Kidney tubule cell (primary cell): ENCODE measurements around the gene TBC1D22B.

Source experiments
- DNase-seq: peaks from one replicate; pipeline ENCODE4 v3.0.0-alpha.2; 2018; ENCODE audit warnings: low spot score

TBC1D22B gene, protein sequence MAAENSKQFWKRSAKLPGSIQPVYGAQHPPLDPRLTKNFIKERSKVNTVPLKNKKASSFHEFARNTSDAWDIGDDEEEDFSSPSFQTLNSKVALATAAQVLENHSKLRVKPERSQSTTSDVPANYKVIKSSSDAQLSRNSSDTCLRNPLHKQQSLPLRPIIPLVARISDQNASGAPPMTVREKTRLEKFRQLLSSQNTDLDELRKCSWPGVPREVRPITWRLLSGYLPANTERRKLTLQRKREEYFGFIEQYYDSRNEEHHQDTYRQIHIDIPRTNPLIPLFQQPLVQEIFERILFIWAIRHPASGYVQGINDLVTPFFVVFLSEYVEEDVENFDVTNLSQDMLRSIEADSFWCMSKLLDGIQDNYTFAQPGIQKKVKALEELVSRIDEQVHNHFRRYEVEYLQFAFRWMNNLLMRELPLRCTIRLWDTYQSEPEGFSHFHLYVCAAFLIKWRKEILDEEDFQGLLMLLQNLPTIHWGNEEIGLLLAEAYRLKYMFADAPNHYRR

DNA sequence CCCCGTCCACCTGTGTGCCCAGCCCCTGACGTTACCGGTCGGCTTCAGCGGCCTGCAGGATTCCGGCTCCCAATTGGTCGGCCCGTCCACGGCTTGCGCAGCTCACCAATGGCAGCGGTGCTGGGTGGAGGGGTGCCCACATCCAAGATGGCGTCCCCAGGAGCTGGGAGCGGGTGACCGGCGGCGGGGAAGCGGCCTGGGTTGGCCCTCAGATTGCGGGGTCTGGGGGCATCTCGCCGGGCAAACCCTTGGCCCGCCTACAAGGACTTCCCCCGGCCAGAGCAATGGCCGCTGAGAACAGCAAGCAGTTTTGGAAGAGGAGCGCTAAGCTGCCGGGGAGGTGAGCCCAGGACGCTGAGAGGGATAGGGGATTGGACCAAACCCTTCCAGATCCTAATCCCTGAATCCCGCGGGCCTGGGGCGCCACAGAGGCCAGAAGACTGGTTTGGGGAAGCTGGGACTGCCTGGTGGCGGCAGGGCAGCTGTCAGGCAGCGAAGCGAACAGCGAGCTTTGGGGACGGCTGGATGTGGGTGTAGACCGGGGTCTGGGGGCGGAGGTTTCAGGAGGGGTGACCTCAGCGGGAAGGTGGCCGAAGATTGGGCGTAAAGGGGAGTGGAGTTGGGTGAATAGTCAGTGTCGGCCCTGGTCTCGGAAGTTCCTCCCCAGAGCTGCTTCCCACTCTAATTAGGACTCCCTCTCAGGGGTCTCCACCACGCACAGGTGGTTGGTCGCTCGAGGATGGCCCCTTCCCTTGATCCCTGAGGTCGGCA is at the start of gene TBC1D22B, which contains the start of gene TMEM217:
TSS of gene TBC1D22B (plus strand) at position 139 of the 771 bp plus-strand sequence. CDS start at position 285, 146 bp downstream.
TSS of gene TMEM217 (minus strand) at position 511 of the 771 bp plus-strand sequence. CDS start 39,114 bp downstream, outside the sequence.
- peak; percentile 98 for DNase-seq

DNA sequence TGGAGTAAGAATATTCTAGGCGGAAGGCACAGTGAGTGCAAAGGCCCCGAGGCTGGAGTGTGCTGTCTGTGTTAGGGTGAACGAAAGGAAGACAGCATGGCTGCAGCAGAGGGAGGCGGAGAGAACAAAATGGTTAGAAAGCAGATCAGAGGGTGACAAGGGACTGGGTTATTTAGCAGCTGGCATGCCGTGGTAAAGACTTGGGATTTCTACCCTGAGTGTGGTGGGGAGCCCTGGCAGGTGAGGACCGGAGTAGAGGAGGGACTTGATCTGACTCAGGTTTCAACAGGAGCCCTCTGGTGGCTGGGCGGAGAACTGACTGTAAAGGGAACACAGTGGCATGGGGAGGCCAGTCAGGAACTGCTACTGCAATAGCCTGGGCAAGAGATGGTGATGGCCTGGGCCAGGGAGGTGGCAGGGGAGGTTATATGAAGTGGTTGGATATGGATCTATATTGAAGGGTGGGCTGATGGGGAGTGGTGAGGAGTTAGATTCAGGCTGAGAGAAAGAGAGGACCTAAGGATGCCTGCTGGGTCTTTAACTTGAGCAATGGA is 49.6 kb upstream of the TBC1D22B start:
- peak; percentile 85 for DNase-seq

DNA sequence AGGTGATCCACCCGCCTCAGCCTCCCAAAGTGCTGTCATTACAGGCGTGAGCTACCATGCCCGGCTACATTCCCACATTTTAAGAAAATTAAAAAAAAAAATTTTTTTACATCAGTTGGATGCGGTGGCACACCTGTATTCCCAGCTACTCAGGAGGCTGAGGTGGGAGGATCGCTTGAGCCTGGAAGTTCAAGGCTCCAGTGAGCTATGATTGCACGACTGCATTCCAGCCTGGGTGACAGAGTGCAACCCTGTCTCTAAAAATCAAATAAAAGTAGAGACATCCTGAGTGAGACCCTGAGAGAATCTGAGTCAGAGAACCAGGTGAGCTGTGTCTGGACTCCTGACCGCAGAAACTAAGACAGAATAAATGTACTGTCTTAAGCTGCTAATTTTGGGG is 48.8 kb upstream of the TBC1D22B start:
- no peak for DNase-seq

DNA sequence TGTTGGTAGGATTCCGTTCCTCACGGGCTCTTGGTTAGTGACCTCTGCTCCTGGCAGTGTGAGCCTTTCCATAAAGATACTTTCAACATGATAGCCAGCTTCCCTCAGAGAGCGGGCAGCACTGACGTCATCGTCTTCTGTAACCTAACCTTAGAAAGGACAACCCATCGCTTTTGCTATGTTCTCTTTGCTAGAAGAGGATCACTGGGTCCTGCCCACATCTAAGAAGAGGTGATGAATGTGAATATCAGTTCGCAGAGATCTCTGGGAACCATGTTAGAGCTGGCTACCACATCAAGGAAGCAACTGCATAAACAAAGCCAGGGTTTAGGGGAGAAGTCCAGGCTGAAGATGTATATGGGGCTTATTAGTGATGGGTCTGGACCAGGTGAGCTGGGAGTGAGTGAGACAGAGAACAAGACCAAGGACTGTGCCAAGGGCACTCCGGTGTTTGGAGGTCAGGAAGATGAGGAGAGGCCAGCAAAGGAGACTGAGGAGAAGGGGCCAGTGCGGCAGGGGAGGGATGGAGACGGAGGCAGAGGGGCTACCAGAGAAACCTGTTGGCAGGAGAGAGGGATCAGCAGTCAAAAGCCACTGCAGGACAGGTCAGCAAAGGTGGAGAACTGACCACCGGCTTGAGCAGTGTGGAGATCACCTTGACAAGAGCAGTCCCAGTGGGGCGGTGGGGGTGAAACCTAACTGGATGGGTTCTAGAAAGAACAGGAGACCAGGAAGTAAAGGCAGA is 47.9 kb upstream of the TBC1D22B start:
- DNase-seq = no peak

DNA sequence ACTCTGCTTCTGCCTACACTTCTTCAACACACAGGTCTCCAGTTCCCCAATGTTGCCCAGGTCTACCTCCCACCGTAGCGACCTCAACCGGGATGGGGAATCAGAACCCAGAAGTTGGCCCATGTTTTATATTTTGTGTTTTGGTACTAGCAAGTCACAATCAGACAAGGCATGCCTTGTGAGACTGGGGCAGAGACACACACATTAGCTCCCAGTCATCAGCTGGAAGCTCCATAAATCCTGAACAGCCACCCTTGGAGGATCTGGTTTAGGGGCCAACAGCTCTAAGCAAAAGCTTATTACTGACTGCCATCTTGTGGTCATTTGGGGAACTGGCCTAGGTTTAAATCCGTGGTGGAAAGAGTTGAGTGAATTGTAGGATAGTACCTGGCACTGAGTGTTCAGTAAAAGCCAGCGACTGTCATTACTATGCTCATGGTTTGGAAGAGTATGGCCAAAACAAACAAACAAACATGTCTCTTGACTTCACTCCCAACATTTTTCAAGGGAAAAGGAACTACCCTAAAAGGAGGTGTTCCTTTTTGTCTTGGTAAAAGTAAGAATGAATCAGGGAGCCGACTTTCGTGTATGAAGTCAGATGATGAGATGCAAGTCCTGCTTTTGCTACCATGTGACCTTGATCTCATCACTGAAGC is 47.1 kb upstream of the TBC1D22B start:
- peak; percentile 85 for DNase-seq

DNA sequence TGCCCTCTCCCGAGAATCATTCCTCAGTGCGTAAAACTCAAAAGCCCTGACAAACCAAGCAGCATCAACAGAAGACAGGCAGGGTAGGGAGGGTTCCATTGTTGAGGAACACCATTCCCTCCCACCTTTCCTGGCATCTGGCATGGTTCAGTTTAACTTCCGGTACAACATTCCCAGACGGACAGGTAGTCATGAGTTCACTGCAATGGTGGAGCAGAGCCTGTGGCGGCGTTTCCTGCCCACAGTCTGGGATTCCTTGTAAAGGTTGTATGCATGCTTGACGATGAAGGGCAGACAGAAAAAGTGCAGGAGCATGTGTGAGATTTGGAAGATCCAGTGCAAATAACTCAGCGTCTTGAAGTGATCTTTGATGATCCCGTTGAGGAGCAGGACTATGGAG is 45.3 kb upstream of the TBC1D22B start:
- peak; percentile 27 for DNase-seq

DNA sequence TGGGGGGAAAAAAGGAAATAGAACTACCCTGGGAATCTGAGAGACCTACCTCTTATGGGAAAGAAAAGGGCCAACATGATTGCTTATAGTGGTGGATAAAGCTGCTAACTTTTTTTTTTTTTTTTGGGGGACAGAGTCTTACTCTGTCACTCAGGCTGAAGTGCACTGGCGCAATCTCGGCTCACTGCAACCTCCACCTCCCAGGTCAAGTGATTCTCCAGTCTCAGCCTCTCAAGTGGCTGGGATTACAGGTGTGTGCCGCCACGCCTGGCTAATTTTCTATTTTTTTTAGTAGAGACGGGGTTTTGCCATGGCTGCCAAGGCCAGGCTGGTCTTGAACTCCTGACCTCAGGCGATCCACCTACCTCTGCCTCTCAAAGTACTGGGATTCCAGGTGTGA is 39.5 kb upstream of the TBC1D22B start:
- no peak for DNase-seq

DNA sequence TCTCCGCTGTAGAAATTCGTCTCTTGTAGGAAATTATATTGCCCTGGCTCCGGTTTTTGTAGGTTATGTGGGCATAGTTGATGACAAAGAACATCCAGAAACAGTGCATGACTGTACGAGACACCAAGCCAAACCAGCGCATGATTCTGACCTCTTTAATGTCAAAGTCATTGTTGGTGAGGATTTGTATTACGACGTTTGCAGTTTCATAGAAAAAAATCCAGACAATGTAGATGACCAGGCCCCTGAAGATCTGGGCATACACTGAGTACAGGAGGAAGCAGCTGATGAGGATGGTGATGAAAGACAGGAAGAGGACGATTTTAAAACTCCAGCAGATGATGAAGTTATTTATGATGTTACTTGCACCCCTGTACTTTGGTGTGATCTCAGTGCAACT is 39.1 kb upstream of the TBC1D22B start:
- no peak for DNase-seq

DNA sequence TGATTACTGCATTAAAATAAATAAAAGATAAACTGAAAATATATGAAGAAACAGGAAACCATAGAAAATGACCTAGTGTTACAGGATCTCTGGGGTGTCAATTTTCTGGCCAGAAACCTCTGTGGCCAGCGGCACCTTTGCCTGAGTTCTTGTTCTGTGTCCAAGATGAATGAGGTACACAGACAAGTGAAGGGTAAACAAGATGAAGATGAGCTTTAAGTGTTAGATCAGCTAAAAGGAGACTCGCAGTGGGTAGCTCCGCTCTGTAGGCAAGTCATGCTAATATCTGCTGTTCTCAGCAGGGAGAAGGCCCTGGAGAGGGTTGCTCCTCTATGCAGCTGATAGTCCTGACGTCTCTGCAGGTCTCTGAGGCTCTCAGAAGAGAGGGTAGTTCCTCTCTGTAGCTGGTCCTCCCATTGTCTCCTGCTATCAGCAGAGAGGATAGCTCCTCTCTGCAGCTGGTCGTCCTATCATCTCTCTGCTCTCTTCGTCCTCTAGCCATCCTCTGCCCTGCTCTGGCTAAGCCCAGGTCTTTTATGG is 35.9 kb upstream of the TBC1D22B start:
- DNase-seq = no peak

DNA sequence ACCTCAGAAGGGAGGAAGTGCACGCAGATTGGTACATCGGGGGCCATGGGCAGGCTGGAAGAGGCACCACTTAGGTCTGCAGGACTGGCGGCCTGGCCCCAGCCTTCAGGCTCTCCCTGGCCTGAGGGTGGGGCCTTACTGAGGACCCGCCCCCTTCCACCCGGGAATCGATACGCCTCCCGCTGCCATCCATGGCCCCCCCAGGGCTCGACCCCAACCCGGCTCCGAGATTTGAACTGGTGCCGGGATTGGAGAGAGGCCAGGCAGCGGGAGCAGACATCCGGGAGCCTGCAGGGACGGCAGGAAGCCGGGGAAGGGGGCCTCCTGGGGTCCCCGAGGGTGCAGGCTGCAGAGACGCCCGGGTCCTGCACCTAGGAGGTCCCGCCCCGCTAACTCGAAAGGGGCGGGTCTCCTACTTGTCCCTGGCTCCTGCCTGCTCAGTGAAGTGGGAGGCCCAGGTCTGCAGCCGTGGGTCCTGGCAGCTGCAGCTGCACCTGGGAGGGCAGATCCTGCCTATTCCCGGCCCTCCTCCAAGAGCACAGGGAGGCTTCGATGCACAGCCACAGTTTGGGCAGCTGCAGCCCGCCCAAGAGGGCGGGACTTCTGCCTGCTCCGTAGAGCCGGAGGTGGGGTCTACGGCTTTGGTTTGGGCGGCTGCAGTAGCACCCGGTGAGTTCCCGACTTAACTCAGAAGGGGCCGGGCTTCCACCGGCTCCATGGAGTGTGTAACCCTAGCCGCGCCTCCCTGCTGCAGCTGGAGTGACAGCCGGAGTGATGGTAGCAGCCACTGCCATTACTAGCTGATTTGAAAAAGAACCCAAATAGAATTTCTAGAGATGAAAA is 35.2 kb upstream of the TBC1D22B start:
- peak; percentile 96 for DNase-seq

DNA sequence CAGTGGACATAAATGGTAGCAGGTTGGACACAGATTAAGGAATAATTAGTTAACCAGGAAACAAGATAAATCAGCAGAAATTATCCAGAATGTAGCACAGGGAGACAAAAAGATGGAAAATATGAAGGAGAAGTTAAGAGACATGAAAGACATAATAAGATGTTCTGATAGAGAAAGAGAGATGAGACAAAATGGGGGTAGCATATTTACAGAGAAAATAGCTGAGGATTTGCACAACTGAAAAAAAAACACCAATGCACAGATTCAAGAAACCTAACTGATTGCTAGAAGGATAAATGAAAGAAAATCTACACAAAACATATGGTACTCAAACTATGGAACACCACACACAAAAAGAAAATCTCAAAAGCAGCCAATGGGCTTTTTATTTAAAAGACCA is 34.6 kb upstream of the TBC1D22B start:
- no peak for DNase-seq

DNA sequence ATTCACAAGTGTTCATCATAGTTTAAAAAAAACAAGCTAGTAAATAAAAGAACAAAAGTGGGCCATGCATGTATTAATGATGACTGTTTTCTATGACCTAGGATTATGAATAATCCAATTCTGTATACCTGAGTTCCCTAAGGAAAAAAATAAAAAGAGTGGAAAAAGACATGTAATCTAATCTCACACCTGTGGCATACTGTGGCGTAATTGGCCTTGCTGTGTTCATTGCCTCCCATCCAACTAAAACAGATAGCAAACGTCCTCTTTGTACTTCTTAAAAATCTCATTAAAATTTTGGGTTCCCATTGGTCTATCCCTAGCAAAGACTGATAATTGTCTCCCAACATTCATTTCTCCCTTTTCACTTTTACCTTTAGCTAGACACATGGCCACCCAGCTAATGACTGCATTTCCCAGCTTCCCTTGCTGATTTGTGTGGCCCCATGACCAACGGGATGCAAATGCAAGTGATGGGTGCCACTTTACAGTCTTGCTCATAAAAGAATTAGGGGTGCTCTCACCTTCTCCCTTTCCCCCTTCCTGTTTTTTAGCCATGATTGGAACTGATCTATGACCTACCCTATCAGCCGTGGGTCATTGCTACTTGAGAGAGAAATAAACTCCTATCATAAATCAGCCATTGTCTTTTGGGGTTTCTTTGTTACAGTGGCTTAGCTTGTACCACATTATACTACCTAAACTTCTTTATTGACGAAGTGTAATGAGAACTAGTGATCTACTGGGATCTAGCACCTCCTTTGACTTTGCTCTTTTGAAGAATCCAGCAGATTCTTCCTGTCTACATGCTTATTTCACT is 32.0 kb upstream of the TBC1D22B start:
- no peak for DNase-seq

DNA sequence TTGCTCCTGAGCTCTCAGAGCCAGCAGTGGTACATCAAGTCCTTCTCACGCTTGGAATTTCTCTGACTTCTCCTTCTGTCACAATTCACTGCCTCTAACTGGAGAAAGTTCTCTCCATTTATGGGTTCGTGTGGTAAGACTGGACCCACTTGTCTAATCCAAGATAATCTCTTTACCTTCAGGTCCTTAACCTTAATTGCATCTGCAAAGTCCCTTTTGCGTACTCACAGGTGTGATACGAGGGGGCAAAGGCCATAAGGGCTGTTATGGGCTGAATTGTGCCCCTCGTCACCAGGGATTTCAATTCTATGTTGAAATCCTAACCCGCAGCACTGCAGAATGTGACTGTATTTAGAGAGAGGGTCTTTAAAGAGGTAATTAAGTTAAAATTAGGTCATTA is 27.5 kb upstream of the TBC1D22B start:
- DNase-seq = no peak

DNA sequence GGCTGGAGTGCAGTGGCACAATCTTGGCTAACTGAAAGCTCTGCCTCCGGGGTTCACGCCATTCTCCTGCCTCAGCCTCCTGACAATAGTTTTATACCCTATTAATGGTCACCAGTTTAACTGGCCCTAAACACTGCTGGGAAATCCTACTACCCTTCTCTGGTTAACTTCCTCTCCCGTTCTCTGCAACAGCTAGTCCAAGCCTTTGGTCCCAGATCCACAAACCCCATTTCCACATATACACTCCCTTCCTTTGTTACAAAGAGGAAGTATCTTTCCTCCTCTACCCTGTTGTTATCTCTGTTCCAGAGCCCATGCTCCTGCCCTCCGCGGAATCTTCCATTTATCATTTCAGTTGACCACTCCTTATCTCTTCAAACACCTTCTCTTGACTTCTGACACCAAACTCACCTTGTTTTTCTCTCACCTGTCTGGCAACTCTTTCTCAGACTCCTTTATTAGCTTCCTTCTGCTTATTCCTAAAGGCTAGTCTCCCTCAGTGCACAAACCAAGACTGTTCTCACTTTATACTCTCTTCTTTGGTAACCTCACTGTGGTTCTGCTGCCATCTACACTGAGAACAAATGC is 25.0 kb upstream of the TBC1D22B start:
- DNase-seq = no peak

DNA sequence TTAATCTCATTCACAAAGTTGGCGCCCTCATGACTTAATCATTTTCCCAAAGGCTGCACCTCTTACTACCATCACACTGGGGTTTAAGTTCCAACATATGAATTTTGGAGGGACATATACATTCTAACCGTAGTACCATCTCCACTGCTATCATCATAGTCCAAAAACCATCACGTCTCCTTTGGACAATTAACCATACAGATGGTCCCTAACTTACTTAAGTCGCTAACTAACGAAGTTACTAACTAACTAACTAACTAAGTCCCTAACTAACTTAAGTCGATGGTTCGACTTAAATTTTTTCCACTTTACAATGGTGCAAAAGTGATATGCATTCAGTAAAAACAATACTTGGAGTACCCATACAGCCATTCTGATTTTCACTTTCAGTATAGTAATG is 24.0 kb upstream of the TBC1D22B start:
- DNase-seq = no peak

DNA sequence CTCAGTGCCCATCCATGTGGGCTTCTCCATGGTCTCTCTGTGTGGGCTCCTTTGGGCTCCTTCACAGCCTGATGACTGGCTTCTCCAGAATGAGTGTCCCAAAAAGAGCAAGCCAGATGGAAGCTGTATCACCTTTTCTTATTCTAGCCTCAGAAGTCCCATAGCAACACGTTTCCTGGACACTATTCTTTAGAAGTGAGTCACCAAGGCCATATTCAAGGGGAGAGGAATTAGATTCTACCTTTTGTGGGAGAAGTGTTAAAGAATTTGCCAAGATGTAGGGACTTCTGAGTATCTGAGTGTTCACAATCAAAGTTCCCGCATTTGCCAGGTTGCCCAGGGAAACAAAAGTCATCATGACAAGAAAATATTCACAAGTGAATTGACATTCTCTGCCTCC is 20.7 kb upstream of the TBC1D22B start:
- peak; percentile 70 for DNase-seq

DNA sequence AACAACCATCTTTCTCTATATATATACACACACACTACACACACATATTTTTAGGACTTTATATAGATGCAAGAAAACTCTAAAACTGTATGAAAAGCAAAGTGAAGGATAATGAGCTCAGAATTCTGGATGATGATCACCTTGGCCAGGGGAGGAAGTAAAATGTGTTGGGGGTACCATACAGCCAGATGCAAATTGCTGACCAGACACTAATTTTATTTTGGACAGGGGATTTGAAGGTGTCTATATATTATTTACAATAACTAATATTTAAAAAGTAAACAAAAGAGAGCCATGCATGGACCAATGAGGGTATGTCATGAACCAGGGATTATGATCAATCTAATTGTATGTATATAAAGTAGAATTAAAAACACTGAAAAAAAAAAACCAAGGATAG is 19.8 kb upstream of the TBC1D22B start:
- DNase-seq = no peak

DNA sequence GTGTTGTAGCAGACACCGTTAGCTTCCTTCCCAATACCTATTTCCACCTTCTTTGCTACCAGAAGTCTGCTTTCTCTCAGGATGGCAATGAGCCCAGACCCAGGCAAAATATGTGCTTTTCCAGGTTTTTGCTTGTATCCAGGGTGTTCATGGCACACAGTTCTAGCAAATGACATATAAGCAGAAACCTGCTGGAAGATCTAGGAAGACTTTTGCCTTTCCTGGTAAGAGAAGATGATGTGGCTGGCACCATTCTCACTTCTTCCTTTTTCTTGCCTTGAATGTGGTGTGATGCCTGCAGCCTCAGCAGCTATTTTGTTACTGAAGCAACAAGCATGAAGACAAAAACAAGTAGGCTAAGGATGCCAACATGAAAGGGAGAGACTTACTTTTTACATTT is 19.2 kb upstream of the TBC1D22B start:
- no peak for DNase-seq

DNA sequence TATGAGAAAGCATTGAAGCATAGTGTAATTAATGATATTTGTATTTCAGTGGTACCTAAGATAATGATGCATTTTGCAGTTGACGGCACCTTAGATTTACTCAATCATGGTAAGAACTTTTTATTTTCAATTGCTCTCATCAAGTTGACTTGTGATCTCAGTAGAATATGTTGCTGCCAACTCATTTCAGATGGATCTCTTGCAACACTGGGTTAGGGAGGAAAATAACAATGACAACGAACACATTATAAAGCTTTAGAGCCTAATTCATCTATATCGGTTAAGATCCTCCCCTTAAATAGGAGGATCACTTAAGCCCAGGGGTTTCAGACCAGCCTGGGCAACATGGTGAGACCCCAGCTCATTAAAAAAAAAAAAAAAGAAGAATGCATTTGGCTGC is 18.0 kb upstream of the TBC1D22B start:
- no peak for DNase-seq
